Stomach (tissue), 9 donors: ENCODE results near the gene P2RY1. TPM values are rescaled to one million over a fixed set of nuclear protein-coding genes. Genes with fewer than 3 reads are reported as not detected.

Source experiments
- DNase-seq, 2 donors: peaks; one replicate each; pipeline versions ENCODE4 v3.0.0 to v3.0.0-alpha.2; 2013 to 2019
- H3K27ac ChIP-seq, 5 donors: fragments of 200-600 bp in 4 of 5; sonication (generic) in 4 of 5; one replicate each; pipeline ENCODE4 v1.5.1; 2013 to 2019; ENCODE audit warnings: mild to moderate bottlenecking in 1 of 5, moderate library complexity in 1 of 5
- H3K27me3 ChIP-seq, 3 donors: fragments of 200-600 bp; sonication (generic); one replicate each; pipeline ENCODE4 v1.5.1; 2017 to 2019; ENCODE audit warnings: mixed run types in 1 of 3
- H3K36me3 ChIP-seq, 4 donors: fragments of 200-600 bp; sonication (generic); 1 replicate in 3 of 4; 2 replicates in 1 of 4; pipeline ENCODE4 v1.5.1; 2016 to 2019
- H3K4me1 ChIP-seq, 4 donors: fragments of 200-600 bp; sonication (generic); one replicate each; pipeline ENCODE4 v1.5.1; 2016 to 2019
- H3K4me3 ChIP-seq, 4 donors: fragments of 200-600 bp; sonication (generic) in 3 of 4; one replicate each; pipeline ENCODE4 v1.5.1; 2016 to 2019; ENCODE audit warnings: mild to moderate bottlenecking in 1 of 4
- H3K9me3 ChIP-seq, 4 donors: fragments of 200-600 bp; sonication (generic); one replicate each; pipeline ENCODE4 v1.5.1; 2016 to 2019
- EP300 ChIP-seq: sonication (generic); formaldehyde crosslinking; IDR thresholded peaks from one replicate; pipeline ENCODE4 v1.6.1; 2017; ENCODE audit warnings: antibody characterized with exemption
- POLR2A ChIP-seq, 4 donors: fragments of 450-650 bp; IDR thresholded peaks; one replicate each; pipeline ENCODE4 v1.6.1; 2016; ENCODE audit warnings: antibody characterized with exemption in 4 of 4, control low read depth in 2 of 4, mild to moderate bottlenecking in 1 of 4, moderate library complexity in 1 of 4
- POLR2AphosphoS5 ChIP-seq, 3 donors: sonication (generic); formaldehyde crosslinking; IDR thresholded peaks; one replicate each; pipeline ENCODE4 v1.6.1; 2016; ENCODE audit warnings: antibody characterized with exemption in 3 of 3
- WGBS, 5 donors: extraction: QIAGEN DNeasy Blood & Tissue Kit in 3 of 5; methylation state at CpG; one replicate each; pipeline versions ENCODE4 v1.1.5 to v1.1.7; 2013 to 2018; 5-methylcytosine and 5-hydroxymethylcytosine counted together
- intact Hi-C: fragments of 100-400 bp; cut with DNase I; formaldehyde crosslinking; loops from one replicate; pipeline ENCODE4 v1.15.1; 2023; ENCODE audit warnings: low total_unique reads
- polyA plus RNA-seq, 3 donors: library from polyadenylated mRNA; stranded (reverse); fragments of 200-250 nt; gene quantifications; one replicate each; pipeline ENCODE4 v1.2.3, GENCODE V29; 2013
- total RNA-seq, 5 donors: library from RNA; depleted of rRNA; stranded (reverse); fragments of >200 nt; gene quantifications; one replicate each; pipeline versions ENCODE4 v1.1.0 to v1.2.3, GENCODE V29; 2014 to 2016
- TF ChIP-seq, protein P1 (sequence below), 7 experiments: fragments of 450-650 bp in 4 of 7; fragments of 200-600 bp in 3 of 7; sonication (generic) in 3 of 7; IDR thresholded peaks; one replicate each; pipeline ENCODE4 v1.5.1; 2016 to 2019; ENCODE audit warnings: antibody characterized with exemption in 7 of 7, control low read depth in 2 of 7, mild to moderate bottlenecking in 1 of 7
- donor health status: healthy with polysubstance abuse.
- donor health status: Bipolar disorder and iron deficiency.
- donor health status: healthy.

P2RY1 gene
- total and polyA plus RNA-seq, 8 donors, result under 0.01 to 29.0 (median 0.80) TPM

DNA sequence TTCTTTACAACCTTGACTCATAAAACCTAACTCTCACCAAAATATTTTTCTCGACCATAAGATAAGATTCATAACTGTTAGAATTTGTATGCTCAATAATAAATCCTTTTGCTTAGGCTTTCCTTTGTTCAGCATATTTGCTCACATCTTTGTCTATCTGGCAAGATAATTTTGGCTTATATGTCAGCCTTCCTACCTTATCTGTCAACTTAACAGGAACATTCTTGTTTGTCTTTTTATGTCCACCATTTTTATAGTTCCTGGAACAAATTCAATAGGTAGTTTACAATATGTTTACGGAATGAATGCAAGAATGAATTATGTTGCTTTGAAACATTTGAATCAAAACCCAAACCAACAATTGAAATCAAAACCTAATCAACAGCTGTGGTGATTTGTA, 41.0 kb upstream of the P2RY1 start:
- Histone ChIP-seq H3K4me1 (no peaks in the 10 kb centered on the region), H3K36me3 (no peaks in the 10 kb centered on the region), H3K9me3 (no peaks in the 10 kb centered on the region), H3K27ac (no peak overlapping the region), H3K4me3 (no peak overlapping the region), H3K27me3 (no peaks in the 10 kb centered on the region)
- TF ChIP-seq, protein P1, sequence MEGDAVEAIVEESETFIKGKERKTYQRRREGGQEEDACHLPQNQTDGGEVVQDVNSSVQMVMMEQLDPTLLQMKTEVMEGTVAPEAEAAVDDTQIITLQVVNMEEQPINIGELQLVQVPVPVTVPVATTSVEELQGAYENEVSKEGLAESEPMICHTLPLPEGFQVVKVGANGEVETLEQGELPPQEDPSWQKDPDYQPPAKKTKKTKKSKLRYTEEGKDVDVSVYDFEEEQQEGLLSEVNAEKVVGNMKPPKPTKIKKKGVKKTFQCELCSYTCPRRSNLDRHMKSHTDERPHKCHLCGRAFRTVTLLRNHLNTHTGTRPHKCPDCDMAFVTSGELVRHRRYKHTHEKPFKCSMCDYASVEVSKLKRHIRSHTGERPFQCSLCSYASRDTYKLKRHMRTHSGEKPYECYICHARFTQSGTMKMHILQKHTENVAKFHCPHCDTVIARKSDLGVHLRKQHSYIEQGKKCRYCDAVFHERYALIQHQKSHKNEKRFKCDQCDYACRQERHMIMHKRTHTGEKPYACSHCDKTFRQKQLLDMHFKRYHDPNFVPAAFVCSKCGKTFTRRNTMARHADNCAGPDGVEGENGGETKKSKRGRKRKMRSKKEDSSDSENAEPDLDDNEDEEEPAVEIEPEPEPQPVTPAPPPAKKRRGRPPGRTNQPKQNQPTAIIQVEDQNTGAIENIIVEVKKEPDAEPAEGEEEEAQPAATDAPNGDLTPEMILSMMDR (IDR thresholded peaks at IDR 0.05), result no peak
- no peak for TF ChIP-seq POLR2A (IDR thresholded peaks at IDR 0.05)
- no peak for TF ChIP-seq POLR2AphosphoS5 (IDR thresholded peaks at IDR 0.05)
- TF ChIP-seq EP300, result no peak
- DNase-seq, result no peak
- 44 to 70% (median 58%) methylated on average over 2 of the region's 2 CpGs for WGBS, 5 donors
- intact Hi-C loops, result no loop called here

DNA sequence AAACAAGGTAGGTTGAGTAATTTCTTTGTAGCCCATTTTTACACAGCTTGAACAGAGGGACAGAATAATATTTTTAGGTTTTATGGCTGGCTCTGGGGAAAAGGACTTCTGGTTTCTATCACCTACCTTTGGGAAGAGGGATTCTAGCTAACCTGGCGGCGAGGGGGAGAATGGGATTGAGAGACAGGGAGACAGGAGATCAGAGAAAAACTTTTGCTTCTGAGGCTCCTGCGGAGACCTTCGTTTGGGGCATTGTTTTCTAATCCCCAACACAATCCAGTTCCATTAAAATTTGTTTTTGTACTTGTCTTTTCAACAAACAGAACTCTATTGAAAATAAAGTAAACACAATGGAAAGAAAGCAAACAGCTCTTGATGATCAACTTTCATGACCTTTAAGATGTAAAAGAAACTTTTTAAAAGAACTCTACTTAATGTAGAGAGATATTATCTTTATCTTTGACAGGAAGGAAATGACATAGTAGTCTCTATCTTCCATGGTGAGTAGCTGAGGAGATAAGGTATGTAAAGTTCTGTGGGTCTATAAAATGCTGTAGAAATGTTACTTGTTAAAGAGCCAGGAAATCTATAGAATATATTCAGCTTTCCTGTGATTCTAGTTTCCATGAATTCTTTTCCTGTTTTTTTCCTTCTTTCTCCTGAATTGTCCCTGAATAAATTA, 37.0 kb upstream of the P2RY1 start:
- Histone ChIP-seq H3K27ac (no peak overlapping the region), H3K36me3 (no peaks in the 10 kb centered on the region), H3K27me3 (no peaks in the 10 kb centered on the region), H3K4me3 (no peak overlapping the region), H3K4me1 (no peaks in the 10 kb centered on the region), H3K9me3 (no peaks in the 10 kb centered on the region)
- no peak for DNase-seq
- 46 to 73% (median 62%) methylated on average over 4 of the region's 4 CpGs for WGBS, 5 donors
- intact Hi-C loops, result no loop called here
- TF ChIP-seq POLR2A (IDR thresholded peaks at IDR 0.05), result no peak
- no peak for TF ChIP-seq POLR2AphosphoS5 (IDR thresholded peaks at IDR 0.05)
- TF ChIP-seq, protein P1 (IDR thresholded peaks at IDR 0.05), result no peak
- no peak for TF ChIP-seq EP300

DNA sequence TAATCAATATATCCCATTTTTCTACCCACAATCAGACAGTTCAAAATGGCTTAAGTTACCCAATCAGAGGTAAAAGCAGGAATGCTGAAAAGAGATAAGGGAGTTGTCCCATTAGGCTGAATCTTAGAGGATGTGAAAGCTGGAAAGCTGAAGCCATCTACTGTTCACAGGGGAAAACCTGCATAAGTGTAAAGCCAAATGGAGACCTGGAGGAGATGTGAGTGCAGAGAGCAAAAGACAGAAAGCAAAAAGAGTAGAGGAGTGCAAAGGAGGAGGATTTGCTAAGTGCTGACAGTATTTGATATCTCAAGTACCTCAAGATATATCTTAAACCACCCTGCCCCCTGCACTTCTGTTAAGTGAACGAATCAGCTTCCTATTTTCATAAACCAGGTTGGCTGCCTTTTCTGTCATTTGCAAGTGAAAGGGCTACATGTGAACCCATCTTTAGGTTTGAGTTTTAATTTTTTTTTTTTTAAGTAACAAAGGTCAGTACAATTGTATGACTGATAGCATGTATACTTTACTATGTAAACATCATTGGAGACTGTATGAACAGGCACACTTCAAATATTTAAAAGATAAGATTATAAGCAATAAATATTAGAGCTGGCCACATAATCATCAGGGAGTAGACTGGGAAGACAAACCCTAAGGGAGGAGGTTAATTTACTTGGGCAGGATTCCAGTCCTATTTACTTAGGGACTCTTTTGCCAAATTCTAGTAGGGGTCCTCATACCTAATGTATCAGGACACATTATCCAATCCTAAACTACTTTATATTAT, 22.8 kb upstream of the P2RY1 start:
- WGBS, 5 donors, result 21 to 34% (median 25%) methylated on average over 1 of the region's 1 CpG
- DNase-seq, result peak in 1 of 2 donors; percentile 20
- intact Hi-C loops, result no loop called here

DNA sequence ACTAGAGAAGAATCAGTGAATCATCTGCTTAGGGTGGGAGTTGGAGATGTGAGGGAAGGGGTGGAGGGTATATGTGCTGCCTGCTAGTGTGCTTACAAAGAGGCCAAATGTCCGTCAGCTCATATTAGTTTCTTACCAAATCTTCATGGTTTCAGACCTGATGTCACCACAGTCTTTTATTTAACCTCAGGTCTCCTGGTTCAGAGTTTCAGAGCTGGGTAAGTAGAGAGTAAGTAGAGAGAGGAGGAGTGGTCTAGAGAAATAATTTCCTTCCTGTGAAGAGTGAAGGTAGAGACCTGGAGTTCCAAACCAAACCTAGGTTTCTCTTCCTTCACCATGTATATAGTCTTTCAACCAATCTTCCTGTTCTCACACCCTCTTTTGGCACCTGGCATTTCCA, 17.5 kb upstream of the P2RY1 start:
- intact Hi-C loops, result no loop called here
- Histone ChIP-seq H3K27me3 (peaks cover 0 to 36% (median 0%) of the 10 kb centered on the region in 3 donors), H3K36me3 (no peaks in the 10 kb centered on the region), H3K4me3 (no peak overlapping the region), H3K4me1 (peaks cover 0 to 5% (median 0%) of the 10 kb centered on the region in 4 donors), H3K9me3 (peaks cover 0 to 6% (median 0%) of the 10 kb centered on the region in 4 donors), H3K27ac (no peak overlapping the region)
- no peak for DNase-seq
- WGBS, 5 donors, result 77 to 91% (median 86%) methylated on average over 1 of the region's 1 CpG
- TF ChIP-seq, protein P1 (IDR thresholded peaks at IDR 0.05), result no peak
- TF ChIP-seq POLR2AphosphoS5 (IDR thresholded peaks at IDR 0.05) (no peak), POLR2A (IDR thresholded peaks at IDR 0.05) (no peak), EP300 (no peak)

More for the DNA sequence above, 22.8 kb upstream of the P2RY1 start:
- Histone ChIP-seq H3K4me1 (peaks cover 0 to 14% (median 3%) of the 10 kb centered on the region in 4 donors), H3K36me3 (no peaks in the 10 kb centered on the region), H3K27me3 (peaks cover 0 to 29% (median 0%) of the 10 kb centered on the region in 3 donors), H3K4me3 (no peak overlapping the region), H3K9me3 (peaks cover 0 to 6% (median 0%) of the 10 kb centered on the region in 4 donors), H3K27ac (no peak overlapping the region)
- no peak for TF ChIP-seq POLR2A (IDR thresholded peaks at IDR 0.05)
- TF ChIP-seq EP300, result no peak
- TF ChIP-seq POLR2AphosphoS5 (IDR thresholded peaks at IDR 0.05), result no peak
- TF ChIP-seq, protein P1 (IDR thresholded peaks at IDR 0.05), result no peak
